Karpas-422 (cell line): ENCODE results near the gene SEPSECS. TPM values are rescaled to one million over a fixed set of nuclear protein-coding genes. Genes with fewer than 3 reads are reported as not detected.

Experiments used
- DNase-seq: peaks from one replicate; pipeline ENCODE4 v3.0.0-alpha.2; 2015
- H2AFZ ChIP-seq: fragments of 200-600 bp; sonication (generic); 2 replicates; pipeline ENCODE4 v1.6.1; 2014; ENCODE audit warnings: antibody characterized with exemption, low read length, mixed read lengths
- H3K27ac ChIP-seq: fragments of 200-600 bp; sonication (generic); 2 replicates; pipeline ENCODE4 v1.5.1; 2014; ENCODE audit warnings: mild to moderate bottlenecking, low read length, moderate library complexity
- H3K27me3 ChIP-seq: fragments of 200-600 bp; sonication (generic); 2 replicates; pipeline ENCODE4 v1.6.1; 2014; ENCODE audit warnings: low read length, mixed read lengths
- H3K36me3 ChIP-seq: fragments of 200-600 bp; sonication (generic); 2 replicates; pipeline ENCODE4 v1.6.1; 2014; ENCODE audit warnings: low read length, mixed read lengths; ENCODE audit not compliant: insufficient read depth
- H3K4me1 ChIP-seq: fragments of 200-600 bp; sonication (generic); 2 replicates; pipeline ENCODE4 v1.6.1; 2014; ENCODE audit warnings: mild to moderate bottlenecking, low read length, mixed read lengths
- H3K4me2 ChIP-seq: fragments of 200-600 bp; sonication (generic); 2 replicates; pipeline ENCODE4 v1.6.1; 2014; ENCODE audit warnings: low read length, low read depth, mild to moderate bottlenecking; ENCODE audit not compliant: poor library complexity, severe bottlenecking
- H3K4me3 ChIP-seq: fragments of 200-600 bp; sonication (generic); 2 replicates; pipeline ENCODE4 v1.5.1; 2014; ENCODE audit warnings: mild to moderate bottlenecking, antibody characterized with exemption, low read length, mixed read lengths
- H3K79me2 ChIP-seq: fragments of 200-600 bp; sonication (generic); 2 replicates; pipeline ENCODE4 v1.6.1; 2014; ENCODE audit warnings: mild to moderate bottlenecking, low read length, mixed read lengths
- H3K9ac ChIP-seq: fragments of 200-600 bp; sonication (generic); 2 replicates; pipeline ENCODE4 v1.6.0; 2014; ENCODE audit warnings: low read length
- H3K9me2 ChIP-seq: fragments of 200-600 bp; sonication (generic), shearing (Covaris generic); replicated peaks from 2 replicates; pipeline ENCODE4 v1.6.0; 2014; ENCODE audit warnings: mild to moderate bottlenecking, low read length, moderate library complexity; ENCODE audit not compliant: insufficient read depth
- H3K9me3 ChIP-seq: fragments of 300-700, 200-600 bp; sonication (generic); 2 replicates; pipeline ENCODE4 v1.6.1; 2014; ENCODE audit warnings: low read length, mixed read lengths
- H4K20me1 ChIP-seq: fragments of 200-600 bp; sonication (generic); 2 replicates; pipeline ENCODE4 v1.6.1; 2014; ENCODE audit warnings: mild to moderate bottlenecking, antibody characterized with exemption, low read length, low read depth; ENCODE audit not compliant: insufficient read depth
- total RNA-seq: library from RNA; depleted of rRNA; stranded (reverse); fragments of >200 nt; shearing (Covaris generic); gene quantifications from 2 replicates; pipeline ENCODE4 v1.2.3, GENCODE V29; 2014; ENCODE audit warnings: low replicate concordance

The SEPSECS gene
- total RNA-seq, 1 experiment from 2014 or later, result 11.1 TPM

GRCh38 chr4:25162566-25162965, 2.3 kb upstream of the SEPSECS start:
- peaks cover 29% of the 10 kb centered on the region for H3K4me1 ChIP-seq
- H3K4me2 ChIP-seq, result peak overlapping the region; percentile 83
- no peaks in the 10 kb centered on the region for H4K20me1 ChIP-seq
- no peak for DNase-seq
- no peaks in the 10 kb centered on the region for H3K27me3 ChIP-seq
- H2AFZ ChIP-seq, result no peak overlapping the region
- no peaks in the 10 kb centered on the region for H3K9me3 ChIP-seq
- no peaks in the 10 kb centered on the region for H3K9me2 ChIP-seq
- no peak overlapping the region for H3K9ac ChIP-seq
- H3K79me2 ChIP-seq, result peaks cover 34% of the 10 kb centered on the region
- no peak overlapping the region for H3K27ac ChIP-seq
- H3K4me3 ChIP-seq, result no peak overlapping the region
- no peaks in the 10 kb centered on the region for H3K36me3 ChIP-seq

- peak overlapping the region; percentile 89; the same call in 1 of the 2 replicates for H2AFZ ChIP-seq
- DNase-seq, result peak; percentile 48
- H3K4me2 ChIP-seq, result peak overlapping the region; percentile 83
- H4K20me1 ChIP-seq, result no peaks in the 10 kb centered on the region
- no peaks in the 10 kb centered on the region for H3K9me3 ChIP-seq
- H3K79me2 ChIP-seq, result peaks cover 34% of the 10 kb centered on the region
- H3K27me3 ChIP-seq, result no peaks in the 10 kb centered on the region
- peak overlapping the region; percentile 84 for H3K27ac ChIP-seq
- H3K36me3 ChIP-seq, result no peaks in the 10 kb centered on the region
- peaks cover 29% of the 10 kb centered on the region for H3K4me1 ChIP-seq
- peak overlapping the region; percentile 81 for H3K4me3 ChIP-seq
- H3K9ac ChIP-seq, result peak overlapping the region; percentile 92
- H3K9me2 ChIP-seq, result no peaks in the 10 kb centered on the region
Observed at GRCh38 chr4:25161593-25161950, 1.3 kb upstream of the SEPSECS start.

- Histone ChIP-seq H3K9me2 (no peaks in the 10 kb centered on the region), H3K9me3 (no peaks in the 10 kb centered on the region), H3K4me2 (peak overlapping the region; percentile 83), H3K79me2 (peaks cover 34% of the 10 kb centered on the region), H2AFZ (peak overlapping the region; percentile 89), H4K20me1 (no peaks in the 10 kb centered on the region), H3K9ac (peak overlapping the region; percentile 92), H3K4me1 (peaks cover 29% of the 10 kb centered on the region), H3K36me3 (no peaks in the 10 kb centered on the region), H3K27me3 (no peaks in the 10 kb centered on the region), H3K4me3 (peak overlapping the region; percentile 81), H3K27ac (peak overlapping the region; percentile 84)
- peak; percentile 49 for DNase-seq
Observed at GRCh38 chr4:25160714-25161592, 704 bp upstream of the SEPSECS start.

GRCh38 chr4:25158817-25159216, 1.4 kb downstream of the SEPSECS start:
- Histone ChIP-seq H3K27me3 (no peaks in the 10 kb centered on the region), H2AFZ (no peak overlapping the region), H3K9ac (no peak overlapping the region), H3K27ac (no peak overlapping the region), H3K9me2 (no peaks in the 10 kb centered on the region), H3K4me2 (peak overlapping the region; percentile 83), H3K4me1 (peaks cover 32% of the 10 kb centered on the region), H3K36me3 (no peaks in the 10 kb centered on the region), H4K20me1 (no peaks in the 10 kb centered on the region), H3K79me2 (peaks cover 34% of the 10 kb centered on the region), H3K4me3 (peak overlapping the region; percentile 81), H3K9me3 (no peaks in the 10 kb centered on the region)
- DNase-seq, result no peak

- H3K79me2 ChIP-seq, result peaks cover 30% of the 10 kb centered on the region
- H3K36me3 ChIP-seq, result no peaks in the 10 kb centered on the region
- H3K4me1 ChIP-seq, result peaks cover 38% of the 10 kb centered on the region
- H2AFZ ChIP-seq, result no peak overlapping the region
- H3K4me2 ChIP-seq, result no peak overlapping the region
- H4K20me1 ChIP-seq, result no peaks in the 10 kb centered on the region
- no peaks in the 10 kb centered on the region for H3K27me3 ChIP-seq
- DNase-seq, result no peak
- no peak overlapping the region for H3K27ac ChIP-seq
- no peaks in the 10 kb centered on the region for H3K9me2 ChIP-seq
- H3K9me3 ChIP-seq, result no peaks in the 10 kb centered on the region
- H3K4me3 ChIP-seq, result no peak overlapping the region
- no peak overlapping the region for H3K9ac ChIP-seq
Observed at GRCh38 chr4:25157081-25157480, 3.2 kb downstream of the SEPSECS start.

- Histone ChIP-seq H3K4me2 (no peak overlapping the region), H3K4me3 (no peak overlapping the region)
Observed at GRCh38 chr4:25155947-25156346, 4.3 kb downstream of the SEPSECS start.

GRCh38 chr4:25154594-25155265, 5.5 kb downstream of the SEPSECS start:
- Histone ChIP-seq H3K9ac (no peak overlapping the region), H3K9me3 (no peaks in the 10 kb centered on the region), H3K4me2 (no peak overlapping the region)

More at GRCh38 chr4:25155947-25156346, 4.3 kb downstream of the SEPSECS start:
- no peak overlapping the region for H2AFZ ChIP-seq
- no peaks in the 10 kb centered on the region for H3K9me2 ChIP-seq
- peaks cover 19% of the 10 kb centered on the region for H3K79me2 ChIP-seq
- no peak overlapping the region for H3K27ac ChIP-seq
- H3K9ac ChIP-seq, result no peak overlapping the region
- peak; percentile 44 for DNase-seq
- H4K20me1 ChIP-seq, result no peaks in the 10 kb centered on the region
- no peaks in the 10 kb centered on the region for H3K27me3 ChIP-seq
- peaks cover 29% of the 10 kb centered on the region for H3K4me1 ChIP-seq
- no peaks in the 10 kb centered on the region for H3K9me3 ChIP-seq
- H3K36me3 ChIP-seq, result 0 out of 2 replicates have a peak, but pooled peaks cover 5% of the 10 kb centered on the region

GRCh38 chr4:25146076-25146475, 14.2 kb downstream of the SEPSECS start:
- no peaks in the 10 kb centered on the region for H3K27me3 ChIP-seq
- H3K9me2 ChIP-seq, result no peaks in the 10 kb centered on the region
- H3K4me1 ChIP-seq, result no peaks in the 10 kb centered on the region
- H3K4me2 ChIP-seq, result no peak overlapping the region
- no peak overlapping the region for H3K4me3 ChIP-seq
- no peak overlapping the region for H3K27ac ChIP-seq
- H3K36me3 ChIP-seq, result peaks cover 2% of the 10 kb centered on the region; the same call in 1 of the 2 replicates
- H2AFZ ChIP-seq, result no peak overlapping the region
- no peak for DNase-seq
- H3K9me3 ChIP-seq, result no peaks in the 10 kb centered on the region
- no peaks in the 10 kb centered on the region for H4K20me1 ChIP-seq
- H3K9ac ChIP-seq, result no peak overlapping the region
- no peaks in the 10 kb centered on the region for H3K79me2 ChIP-seq

More at GRCh38 chr4:25154594-25155265, 5.5 kb downstream of the SEPSECS start:
- Histone ChIP-seq H3K4me3 (no peak overlapping the region), H3K4me1 (peaks cover 29% of the 10 kb centered on the region), H3K27ac (no peak overlapping the region), H3K79me2 (peaks cover 19% of the 10 kb centered on the region), H4K20me1 (no peaks in the 10 kb centered on the region), H3K27me3 (no peaks in the 10 kb centered on the region), H3K36me3 (0 out of 2 replicates have a peak, but pooled peaks cover 5% of the 10 kb centered on the region), H2AFZ (no peak overlapping the region), H3K9me2 (no peaks in the 10 kb centered on the region)
- no peak for DNase-seq
